Activated CD8-positive, alpha-beta T cell treated with anti-CD3 and anti-CD28 coated beads, Interleukin-2, amount 10 ng/mL, durations not matched to agents 7 days and 5 days (primary cell): Measurements from ENCODE around the gene MAPK8. TPM values are rescaled to one million over a fixed set of nuclear protein-coding genes. Genes with fewer than 3 reads are reported as not detected.

Source experiments
- ATAC-seq: fragments of 150-1000 bp; cut with Tn5 transposase; one replicate; pipeline ENCODE4 v1.10.0; 2021; ENCODE audit warnings: moderate library complexity
- CTCF ChIA-PET: fragments of 350-600 bp; sonication (Branson Sonifier 250); formaldehyde crosslinking; loops from one replicate; lab custom pipeline; 2021; ENCODE audit warnings: antibody characterized with exemption; lab: Charles Lee
- POLR2A ChIA-PET: fragments of 350-600 bp; sonication (Branson Sonifier 250); formaldehyde crosslinking; loops from one replicate; lab custom pipeline; 2021; ENCODE audit warnings: antibody characterized with exemption; lab: Charles Lee
- DNase-seq: peaks from one replicate; pipeline ENCODE4 v3.0.0-alpha.2; 2020
- H3K27ac Mint-ChIP-seq: one replicate; pipeline ENCODE4 v1.8.0; 2021; ENCODE audit warnings: mild to moderate bottlenecking, mixed read lengths
- H3K27me3 Mint-ChIP-seq: one replicate; pipeline ENCODE4 v1.8.0; 2021; ENCODE audit warnings: low read depth, mixed read lengths
- H3K36me3 Mint-ChIP-seq: one replicate; pipeline ENCODE4 v1.8.0; 2021; ENCODE audit warnings: low read depth, mixed read lengths
- H3K4me1 Mint-ChIP-seq: one replicate; pipeline ENCODE4 v1.8.0; 2021; ENCODE audit warnings: low read depth, mixed read lengths
- H3K4me3 Mint-ChIP-seq: one replicate; pipeline ENCODE4 v1.8.0; 2021; ENCODE audit warnings: mild to moderate bottlenecking, mixed read lengths
- H3K9me3 Mint-ChIP-seq: one replicate; pipeline ENCODE4 v1.8.0; 2022; ENCODE audit warnings: mixed read lengths; ENCODE audit not compliant: insufficient read depth
- total RNA-seq, 2 experiments: library from RNA; stranded (reverse); gene quantifications; one replicate each; pipeline ENCODE4 v1.2.3, GENCODE V29; 2021

The MAPK8 gene
- total RNA-seq, 2 experiments from 2014 or later, result 29.4 to 30.7 TPM

- ATAC-seq (no peak), DNase-seq (no peak)
- Mint-ChIP-seq H3K4me1 (peaks cover 3% of the 10 kb centered on the region), H3K36me3 (no peaks in the 10 kb centered on the region), H3K27me3 (no peaks in the 10 kb centered on the region), H3K27ac (no peak overlapping the region), H3K4me3 (no peak overlapping the region), H3K9me3 (no peaks in the 10 kb centered on the region)
- ChIA-PET CTCF (interaction anchor here (2.1 kb wide), 1 partner anchor 291 kb away, joined by 17 read pairs; no protein-coding TSS in a partner anchor), POLR2A (no interaction called here)
Observed at GRCh38 chr10:48365668-48366067, 59.2 kb downstream of the MAPK8 start.

GRCh38 chr10:48366261-48366660 is 59.8 kb downstream of the MAPK8 start:
- no peaks in the 10 kb centered on the region for H3K36me3 Mint-ChIP-seq
- no peak for DNase-seq
- ATAC-seq, result no peak
- ChIA-PET POLR2A (no interaction called here), CTCF (interaction anchor here (1.0 to 2.1 kb wide), 3 partner anchors 9 to 290 kb away, joined by 3 to 17 read pairs (median 3); no protein-coding TSS in a partner anchor)
- peaks cover 3% of the 10 kb centered on the region for H3K4me1 Mint-ChIP-seq
- no peak overlapping the region for H3K4me3 Mint-ChIP-seq
- H3K9me3 Mint-ChIP-seq, result no peaks in the 10 kb centered on the region
- H3K27me3 Mint-ChIP-seq, result no peaks in the 10 kb centered on the region
- no peak overlapping the region for H3K27ac Mint-ChIP-seq

- no peak for ATAC-seq
- CTCF ChIA-PET, result interaction anchor here (1.1 to 2.6 kb wide), 3 partner anchors 16 to 287 kb away, joined by 3 to 10 read pairs (median 5); no protein-coding TSS in a partner anchor
- POLR2A ChIA-PET, result no interaction called here
Observed at GRCh38 chr10:48369501-48369900, 63.0 kb downstream of the MAPK8 start.

GRCh38 chr10:48377751-48378530 is 71.5 kb downstream of the MAPK8 start:
- H3K4me1 Mint-ChIP-seq, result no peaks in the 10 kb centered on the region
- no peak overlapping the region for H3K4me3 Mint-ChIP-seq
- ChIA-PET POLR2A (interaction anchor here (0.6 kb wide), 1 partner anchor 280 kb away, joined by 4 read pairs; no protein-coding TSS in a partner anchor), CTCF (interaction anchor here (1.0 to 1.8 kb wide), 2 partner anchors 22 to 278 kb away, joined by 3 to 6 read pairs; no protein-coding TSS in a partner anchor)
- DNase-seq, result no peak
- H3K36me3 Mint-ChIP-seq, result no peaks in the 10 kb centered on the region
- H3K27ac Mint-ChIP-seq, result no peak overlapping the region
- no peaks in the 10 kb centered on the region for H3K9me3 Mint-ChIP-seq
- H3K27me3 Mint-ChIP-seq, result no peaks in the 10 kb centered on the region
- ATAC-seq, result no peak

More at GRCh38 chr10:48369501-48369900, 63.0 kb downstream of the MAPK8 start:
- Mint-ChIP-seq H3K36me3 (no peaks in the 10 kb centered on the region), H3K4me1 (no peaks in the 10 kb centered on the region), H3K4me3 (no peak overlapping the region), H3K27ac (no peak overlapping the region), H3K27me3 (no peaks in the 10 kb centered on the region), H3K9me3 (peaks cover 3% of the 10 kb centered on the region)
- DNase-seq, result no peak

GRCh38 chr10:48378675-48379074 is 72.2 kb downstream of the MAPK8 start:
- Mint-ChIP-seq H3K36me3 (no peaks in the 10 kb centered on the region), H3K9me3 (no peaks in the 10 kb centered on the region), H3K4me1 (no peaks in the 10 kb centered on the region), H3K4me3 (no peak overlapping the region), H3K27me3 (no peaks in the 10 kb centered on the region), H3K27ac (no peak overlapping the region)
- DNase-seq, result no peak
- CTCF ChIA-PET, result interaction anchor here (1.0 to 1.8 kb wide), 2 partner anchors 21 to 277 kb away, joined by 3 to 6 read pairs; no protein-coding TSS in a partner anchor
- no peak for ATAC-seq
- POLR2A ChIA-PET, result interaction anchor here (0.6 kb wide), 1 partner anchor 279 kb away, joined by 4 read pairs; no protein-coding TSS in a partner anchor

- Mint-ChIP-seq H3K27me3 (no peaks in the 10 kb centered on the region), H3K27ac (no peak overlapping the region), H3K4me3 (no peak overlapping the region), H3K9me3 (no peaks in the 10 kb centered on the region), H3K4me1 (no peaks in the 10 kb centered on the region), H3K36me3 (no peaks in the 10 kb centered on the region)
- ChIA-PET POLR2A (no interaction called here), CTCF (interaction anchor here (1.1 to 2.4 kb wide), 5 partner anchors 11 to 274 kb away, joined by 3 to 14 read pairs (median 6); no protein-coding TSS in a partner anchor)
- DNase-seq (no peak), ATAC-seq (no peak)
Observed at GRCh38 chr10:48381971-48382370, 75.5 kb downstream of the MAPK8 start.

- POLR2A ChIA-PET, result no interaction called here
- DNase-seq (no peak), ATAC-seq (no peak)
- Mint-ChIP-seq H3K4me1 (no peaks in the 10 kb centered on the region), H3K4me3 (no peak overlapping the region), H3K27ac (no peak overlapping the region), H3K36me3 (no peaks in the 10 kb centered on the region), H3K27me3 (no peaks in the 10 kb centered on the region), H3K9me3 (no peaks in the 10 kb centered on the region)
- CTCF ChIA-PET, result interaction anchor here (1.0 to 2.4 kb wide), 4 partner anchors 9 to 273 kb away, joined by 3 to 14 read pairs (median 7); no protein-coding TSS in a partner anchor
Observed at GRCh38 chr10:48382982-48383381, 76.5 kb downstream of the MAPK8 start.

- CTCF ChIA-PET, result interaction anchor here (1.0 to 2.4 kb wide), 4 partner anchors 9 to 273 kb away, joined by 3 to 14 read pairs (median 7); no protein-coding TSS in a partner anchor
- POLR2A ChIA-PET, result no interaction called here
- H3K27ac Mint-ChIP-seq, result no peak overlapping the region
- ATAC-seq, result no peak
- no peaks in the 10 kb centered on the region for H3K36me3 Mint-ChIP-seq
- no peaks in the 10 kb centered on the region for H3K9me3 Mint-ChIP-seq
- no peak for DNase-seq
- H3K4me1 Mint-ChIP-seq, result no peaks in the 10 kb centered on the region
- no peak overlapping the region for H3K4me3 Mint-ChIP-seq
- no peaks in the 10 kb centered on the region for H3K27me3 Mint-ChIP-seq
Observed at GRCh38 chr10:48383393-48383792, 76.9 kb downstream of the MAPK8 start.

- Mint-ChIP-seq H3K36me3 (no peaks in the 10 kb centered on the region), H3K4me3 (no peak overlapping the region), H3K4me1 (peaks cover 4% of the 10 kb centered on the region), H3K27me3 (no peaks in the 10 kb centered on the region), H3K9me3 (no peaks in the 10 kb centered on the region), H3K27ac (no peak overlapping the region)
- no peak for ATAC-seq
- ChIA-PET CTCF (interaction anchor here (0.9 to 1.1 kb wide), 2 partner anchors 15 to 272 kb away, joined by 3 read pairs; no protein-coding TSS in a partner anchor), POLR2A (no interaction called here)
- no peak for DNase-seq
Observed at GRCh38 chr10:48384699-48384982, 78.2 kb downstream of the MAPK8 start.

- Mint-ChIP-seq H3K9me3 (no peaks in the 10 kb centered on the region), H3K4me1 (peaks cover 36% of the 10 kb centered on the region), H3K27me3 (no peaks in the 10 kb centered on the region), H3K36me3 (peaks cover 2% of the 10 kb centered on the region), H3K4me3 (no peak overlapping the region), H3K27ac (no peak overlapping the region)
- ChIA-PET POLR2A (no interaction called here), CTCF (interaction anchor here (2.0 kb wide), 1 partner anchor 267 kb away, joined by 9 read pairs; no protein-coding TSS in a partner anchor)
- ATAC-seq, result no peak
- DNase-seq, result no peak
Observed at GRCh38 chr10:48389272-48389671, 82.8 kb downstream of the MAPK8 start.

GRCh38 chr10:48389846-48390557 is 83.5 kb downstream of the MAPK8 start:
- no peak overlapping the region for H3K27ac Mint-ChIP-seq
- H3K27me3 Mint-ChIP-seq, result no peaks in the 10 kb centered on the region
- peaks cover 2% of the 10 kb centered on the region for H3K36me3 Mint-ChIP-seq
- POLR2A ChIA-PET, result no interaction called here
- CTCF ChIA-PET, result interaction anchor here (1.4 to 2.0 kb wide), 3 partner anchors 12 to 266 kb away, joined by 3 to 9 read pairs (median 5); no protein-coding TSS in a partner anchor
- H3K9me3 Mint-ChIP-seq, result no peaks in the 10 kb centered on the region
- no peak for ATAC-seq
- no peak overlapping the region for H3K4me3 Mint-ChIP-seq
- peaks cover 36% of the 10 kb centered on the region for H3K4me1 Mint-ChIP-seq
- no peak for DNase-seq
